Endothelial cell of umbilical vein (primary cell): Measurements from ENCODE around the gene IP6K3.

Experiments
- CTCF ChIP-seq, 2 donors: IDR thresholded peaks; 1 replicate in 1 of 2; 2 replicates in 1 of 2; pipeline ENCODE4 v1.5.1; 2011; ENCODE audit warnings: low read length in 2 of 2, mild to moderate bottlenecking in 2 of 2, moderate library complexity in 2 of 2, control low read depth in 1 of 2, inconsistent platforms in 1 of 2, low read depth in 1 of 2; ENCODE audit not compliant: insufficient read depth in 1 of 2; ENCODE audit errors: extremely low read depth in 1 of 2
- EZH2 ChIP-seq: IDR thresholded peaks from 2 replicates; pipeline ENCODE4 v1.6.1; 2012; ENCODE audit warnings: borderline replicate concordance, low read depth, mild to moderate bottlenecking, moderate library complexity, low read length, inconsistent platforms; ENCODE audit not compliant: severe bottlenecking
- FOS ChIP-seq: IDR thresholded peaks from 2 replicates; pipeline ENCODE4 v1.6.1; 2011; ENCODE audit warnings: mild to moderate bottlenecking, low read length, moderate library complexity, borderline replicate concordance; ENCODE audit not compliant: insufficient read depth
- GATA2 ChIP-seq: IDR thresholded peaks from 2 replicates; pipeline ENCODE4 v1.7.0; 2011; ENCODE audit warnings: low read depth, mild to moderate bottlenecking, moderate library complexity, mixed read lengths, low read length; ENCODE audit not compliant: insufficient read length, insufficient read depth
- JUN ChIP-seq: IDR thresholded peaks from 2 replicates; pipeline ENCODE4 v1.6.1; 2011; ENCODE audit warnings: borderline replicate concordance, low read depth; ENCODE audit not compliant: insufficient read length, insufficient read depth
- MYC ChIP-seq: IDR thresholded peaks from one replicate; pipeline ENCODE4 v1.6.1; 2011; ENCODE audit warnings: mild to moderate bottlenecking, low read depth, low read length
- POLR2A ChIP-seq: IDR thresholded peaks from 2 replicates; pipeline ENCODE4 v1.6.1; 2012; ENCODE audit warnings: low read depth, mild to moderate bottlenecking, control low read depth, low read length
- POLR2AphosphoS5 ChIP-seq: IDR thresholded peaks from 2 replicates; pipeline ENCODE4 v1.6.1; 2012; ENCODE audit warnings: low read depth, mild to moderate bottlenecking, control low read depth, low read length, moderate library complexity; ENCODE audit not compliant: insufficient read depth
- TF ChIP-seq, protein P1 (sequence below): IDR thresholded peaks from 2 replicates; pipeline ENCODE4 v1.6.1; 2011; ENCODE audit not compliant: insufficient read depth, insufficient read length

DNA sequence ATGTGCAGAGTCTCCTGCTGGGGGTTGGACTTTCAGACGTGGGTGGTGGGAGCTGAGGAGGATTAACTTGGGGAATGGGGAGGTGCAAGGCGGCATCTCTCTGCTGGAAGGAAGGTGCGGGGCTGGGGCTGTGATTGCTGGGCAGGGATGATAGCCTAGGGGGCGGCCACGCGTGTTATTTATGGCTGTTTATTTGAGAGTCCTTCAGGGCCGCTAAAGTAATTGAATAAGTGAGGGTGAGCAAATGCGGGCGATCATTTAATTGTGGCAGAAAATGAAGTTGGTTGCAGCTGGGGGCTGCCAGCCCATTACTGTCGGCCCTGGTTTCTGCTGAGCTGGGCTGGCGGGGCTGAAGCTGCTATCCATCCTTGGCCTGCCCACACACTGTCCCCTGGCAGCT is 7.5 kb upstream of the IP6K3 start:
- TF ChIP-seq CTCF (IDR thresholded peaks at IDR 0.05; ENCODE audit: extremely low read depth in 1 of 2, insufficient read depth in 1 of 2, low read depth in 1 of 2, low read length in 2 of 2) = no peak
- TF ChIP-seq POLR2A = no peak
- TF ChIP-seq EZH2 = no peak
- TF ChIP-seq, protein P1, sequence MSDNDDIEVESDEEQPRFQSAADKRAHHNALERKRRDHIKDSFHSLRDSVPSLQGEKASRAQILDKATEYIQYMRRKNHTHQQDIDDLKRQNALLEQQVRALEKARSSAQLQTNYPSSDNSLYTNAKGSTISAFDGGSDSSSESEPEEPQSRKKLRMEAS = no peak
- TF ChIP-seq GATA2 = no peak
- TF ChIP-seq POLR2AphosphoS5 = no peak
- TF ChIP-seq MYC = no peak
- no peak for TF ChIP-seq JUN
- no peak for TF ChIP-seq FOS
